NCI-H1048 (cell line): Measurements from ENCODE around the gene ITSN1.

Source experiments
- DNase-seq: peaks from one replicate; lab custom pipeline; 2025; lab: John Stamatoyannopoulos, UW

Gene ITSN1

GRCh38 chr21:33931799-33932390 is 289.6 kb downstream of the ITSN1 start:
- no peak for DNase-seq

GRCh38 chr21:33932731-33933130 is 290.4 kb downstream of the ITSN1 start:
- no peak for DNase-seq

GRCh38 chr21:33936301-33937038 is 294.2 kb downstream of the ITSN1 start:
- no peak for DNase-seq

GRCh38 chr21:33937146-33937545 is 294.8 kb downstream of the ITSN1 start:
- DNase-seq = no peak

- DNase-seq = no peak
These were observed 295.6 kb downstream of the ITSN1 start for GRCh38 chr21:33937931-33938339.

- DNase-seq = no peak
These were observed 296.1 kb downstream of the ITSN1 start for GRCh38 chr21:33938381-33938780.

GRCh38 chr21:33939226-33939625 is 296.9 kb downstream of the ITSN1 start:
- no peak for DNase-seq

GRCh38 chr21:33940164-33940880 is 298.0 kb downstream of the ITSN1 start:
- DNase-seq = no peak

- DNase-seq = no peak
These were observed 298.6 kb downstream of the ITSN1 start for GRCh38 chr21:33940881-33941245.

- DNase-seq = no peak
These were observed 300.1 kb downstream of the ITSN1 start for GRCh38 chr21:33942426-33942825.

GRCh38 chr21:33943293-33943692 is 301.0 kb downstream of the ITSN1 start:
- DNase-seq = no peak

GRCh38 chr21:33944185-33944763 is 302.0 kb downstream of the ITSN1 start:
- no peak for DNase-seq

GRCh38 chr21:33945652-33946270 is 303.5 kb downstream of the ITSN1 start:
- DNase-seq = no peak

GRCh38 chr21:33947451-33948095 is 305.3 kb downstream of the ITSN1 start:
- DNase-seq = peak; percentile 37

GRCh38 chr21:33948096-33948950 is 306.0 kb downstream of the ITSN1 start:
- DNase-seq = peak; percentile 40

- DNase-seq = no peak
These were observed 306.7 kb downstream of the ITSN1 start for GRCh38 chr21:33948951-33949444.
